ENCODE measurements around the gene DCXR.

DCXR gene

DNA sequence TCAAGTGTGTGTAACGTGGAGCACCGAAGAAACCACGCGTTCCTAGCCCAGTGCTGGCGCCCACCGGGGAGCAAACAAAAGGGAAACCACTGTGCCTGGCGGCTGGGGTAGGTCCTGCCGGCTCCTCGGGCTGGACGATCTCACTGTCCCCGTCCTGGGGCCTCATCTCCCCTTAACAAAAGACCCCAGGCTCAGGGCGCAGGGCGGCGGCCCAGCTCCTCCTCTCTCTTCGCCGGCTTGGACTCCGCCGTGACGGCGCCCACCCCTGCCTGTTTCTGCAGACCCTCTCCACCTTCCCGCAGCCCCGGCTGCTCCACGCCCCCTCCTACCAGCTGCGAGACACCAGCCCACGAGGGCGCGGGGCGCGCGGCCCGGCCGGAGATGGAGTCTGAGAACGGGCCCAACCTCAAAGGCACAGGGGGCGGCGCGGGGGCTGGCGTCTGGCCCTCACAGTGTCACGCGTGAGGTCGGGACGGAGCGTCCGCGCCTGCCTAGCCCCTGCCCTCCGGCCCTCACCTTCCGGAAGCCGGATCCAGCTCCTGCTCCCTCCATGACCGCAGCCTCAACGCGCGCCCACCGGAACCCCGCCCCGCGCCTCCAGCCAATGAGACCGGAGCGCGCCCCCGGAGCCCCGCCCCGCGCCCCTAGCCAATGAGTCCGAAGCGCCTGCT is 15.1 kb downstream of the DCXR start, which contains the start of gene CENPX:
Gene CENPX, minus strand, starts transcription at position 569 of the 671 bp plus-strand sequence. Its CDS starts 17 bp downstream, at position 552.
- peak within 1 kb of the TSS; percentile 67; the same call in 1 of the 2 replicates for H2AFZ ChIP-seq (ENCODE audit: low read depth, low read length)
- peak within 1 kb of the TSS; percentile 45 for H3K27ac ChIP-seq (ENCODE audit: low read length)
- H4K20me1 ChIP-seq (ENCODE audit: insufficient read depth, low read length) = peaks cover 13% of the 10 kb centered on the region

DNA sequence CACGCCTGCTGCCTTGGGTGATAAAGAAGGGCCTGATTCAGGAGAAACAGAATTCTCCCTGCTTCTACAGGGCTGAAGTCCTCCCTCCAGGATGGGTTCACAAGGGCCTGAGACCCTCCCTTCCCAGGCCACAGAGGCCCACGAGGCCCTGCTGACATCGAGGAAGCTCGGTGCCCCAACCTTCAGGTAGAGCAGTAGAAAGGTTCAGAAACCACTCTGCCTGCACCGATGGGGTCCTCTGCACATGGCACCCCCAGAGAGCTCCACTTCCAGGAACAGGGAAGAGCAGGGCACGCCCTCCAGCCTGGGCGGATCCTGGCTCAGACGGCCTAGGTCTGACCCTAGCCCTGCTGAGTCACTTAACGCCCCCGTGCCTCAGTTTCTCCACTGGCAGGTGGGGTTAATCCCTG is 15.6 kb downstream of the DCXR start:
- H3K79me2 ChIP-seq (ENCODE audit: low read length) = peaks cover 15% of the 10 kb centered on the region
- TF ChIP-seq EZH2phosphoT487 (IDR thresholded peaks at IDR 0.05; ENCODE audit: low read depth) = no peak
- TF ChIP-seq, protein P1, sequence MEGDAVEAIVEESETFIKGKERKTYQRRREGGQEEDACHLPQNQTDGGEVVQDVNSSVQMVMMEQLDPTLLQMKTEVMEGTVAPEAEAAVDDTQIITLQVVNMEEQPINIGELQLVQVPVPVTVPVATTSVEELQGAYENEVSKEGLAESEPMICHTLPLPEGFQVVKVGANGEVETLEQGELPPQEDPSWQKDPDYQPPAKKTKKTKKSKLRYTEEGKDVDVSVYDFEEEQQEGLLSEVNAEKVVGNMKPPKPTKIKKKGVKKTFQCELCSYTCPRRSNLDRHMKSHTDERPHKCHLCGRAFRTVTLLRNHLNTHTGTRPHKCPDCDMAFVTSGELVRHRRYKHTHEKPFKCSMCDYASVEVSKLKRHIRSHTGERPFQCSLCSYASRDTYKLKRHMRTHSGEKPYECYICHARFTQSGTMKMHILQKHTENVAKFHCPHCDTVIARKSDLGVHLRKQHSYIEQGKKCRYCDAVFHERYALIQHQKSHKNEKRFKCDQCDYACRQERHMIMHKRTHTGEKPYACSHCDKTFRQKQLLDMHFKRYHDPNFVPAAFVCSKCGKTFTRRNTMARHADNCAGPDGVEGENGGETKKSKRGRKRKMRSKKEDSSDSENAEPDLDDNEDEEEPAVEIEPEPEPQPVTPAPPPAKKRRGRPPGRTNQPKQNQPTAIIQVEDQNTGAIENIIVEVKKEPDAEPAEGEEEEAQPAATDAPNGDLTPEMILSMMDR (IDR thresholded peaks at IDR 0.05; ENCODE audit: low read depth, low read length) = no peak
- no peaks in the 10 kb centered on the region for H3K27me3 ChIP-seq (ENCODE audit: low read depth, low read length)
- H3K9ac ChIP-seq (ENCODE audit: low read length) = peak overlapping the region; percentile 97
- no peaks in the 10 kb centered on the region for H3K36me3 ChIP-seq (replicated peaks; ENCODE audit: low read depth, low read length)
- peak overlapping the region; percentile 99 for H3K4me2 ChIP-seq (ENCODE audit: low read length)
- H3K9me3 ChIP-seq (ENCODE audit: insufficient read depth, low read length) = no peaks in the 10 kb centered on the region
- no peak overlapping the region for H2AFZ ChIP-seq (ENCODE audit: low read depth, low read length)
- peaks cover 20% of the 10 kb centered on the region for H3K4me1 ChIP-seq (ENCODE audit: low read length)
- peaks cover 13% of the 10 kb centered on the region for H4K20me1 ChIP-seq (ENCODE audit: insufficient read depth, low read length)
- H3K4me3 ChIP-seq (ENCODE audit: low read length) = peak overlapping the region; percentile 100
- peak overlapping the region; percentile 45 for H3K27ac ChIP-seq (ENCODE audit: low read length)

More for the DNA sequence above, 15.1 kb downstream of the DCXR start, which contains the start of gene CENPX:
- no peaks in the 10 kb centered on the region for H3K36me3 ChIP-seq (replicated peaks; ENCODE audit: low read depth, low read length)
- no peak for TF ChIP-seq EZH2phosphoT487 (IDR thresholded peaks at IDR 0.05; ENCODE audit: low read depth)
- TF ChIP-seq, protein P1 (IDR thresholded peaks at IDR 0.05; ENCODE audit: low read depth, low read length) = no peak
- peak within 1 kb of the TSS; percentile 100 for H3K4me3 ChIP-seq (ENCODE audit: low read length)
- H3K27me3 ChIP-seq (ENCODE audit: low read depth, low read length) = no peaks in the 10 kb centered on the region
- peaks cover 23% of the 10 kb centered on the region for H3K4me1 ChIP-seq (ENCODE audit: low read length)
- peak within 1 kb of the TSS; percentile 99 for H3K4me2 ChIP-seq (ENCODE audit: low read length)
- peak within 1 kb of the TSS; percentile 97 for H3K9ac ChIP-seq (ENCODE audit: low read length)
- H3K79me2 ChIP-seq (ENCODE audit: low read length) = peaks cover 15% of the 10 kb centered on the region
- no peaks in the 10 kb centered on the region for H3K9me3 ChIP-seq (ENCODE audit: insufficient read depth, low read length)

DNA sequence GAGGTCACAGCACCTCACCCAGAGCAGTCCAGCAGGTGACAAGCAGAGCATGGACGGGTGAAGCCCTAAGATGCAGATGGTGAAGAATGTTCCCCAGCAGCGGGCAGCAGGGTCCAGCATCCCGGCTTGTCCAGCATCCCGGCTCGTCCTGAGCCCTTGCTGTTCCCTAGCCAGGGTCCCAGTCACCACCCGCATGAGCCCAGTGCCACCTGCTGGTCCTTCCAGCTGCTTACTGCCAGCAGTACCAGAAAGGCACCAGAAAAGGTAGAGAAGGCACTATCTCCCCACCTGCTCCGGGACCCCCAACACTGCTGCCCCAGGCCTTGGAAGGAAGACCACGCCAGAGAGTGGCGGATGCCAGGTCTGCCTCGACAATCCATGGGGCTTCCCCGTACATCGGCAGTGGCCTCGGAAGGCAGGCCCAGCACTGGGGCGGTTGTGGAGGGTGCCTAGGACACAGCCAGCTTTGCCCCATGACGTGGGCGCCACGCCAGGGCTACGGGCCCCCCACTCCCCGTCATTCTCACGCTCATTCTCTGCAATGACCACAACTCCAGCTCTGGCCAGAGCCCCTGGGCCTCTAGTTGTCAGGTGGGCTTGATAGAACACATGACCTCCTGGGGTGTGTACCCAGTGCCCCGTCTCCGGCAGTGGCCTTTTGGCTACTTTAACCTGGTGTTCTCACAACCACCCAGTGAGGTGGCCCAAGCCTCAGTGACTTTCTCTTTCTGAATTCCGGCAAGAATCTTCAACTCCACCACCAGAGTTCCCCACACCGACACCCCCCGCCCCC is 16.2 kb downstream of the DCXR start:
- H3K9me3 ChIP-seq (ENCODE audit: insufficient read depth, low read length) = no peaks in the 10 kb centered on the region
- peaks cover 13% of the 10 kb centered on the region for H4K20me1 ChIP-seq (ENCODE audit: insufficient read depth, low read length)
- peak overlapping the region; percentile 45 for H3K27ac ChIP-seq (ENCODE audit: low read length)
- peaks cover 19% of the 10 kb centered on the region for H3K4me1 ChIP-seq (ENCODE audit: low read length)
- peak overlapping the region; percentile 100 for H3K4me3 ChIP-seq (ENCODE audit: low read length)
- peak overlapping the region; percentile 99 for H3K4me2 ChIP-seq (ENCODE audit: low read length)
- H2AFZ ChIP-seq (ENCODE audit: low read depth, low read length) = no peak overlapping the region
- TF ChIP-seq EZH2phosphoT487 (IDR thresholded peaks at IDR 0.05; ENCODE audit: low read depth) = no peak
- TF ChIP-seq, protein P1 (IDR thresholded peaks at IDR 0.05; ENCODE audit: low read depth, low read length) = peak; percentile 69
- H3K79me2 ChIP-seq (ENCODE audit: low read length) = peaks cover 15% of the 10 kb centered on the region
- no peaks in the 10 kb centered on the region for H3K27me3 ChIP-seq (ENCODE audit: low read depth, low read length)
- H3K36me3 ChIP-seq (replicated peaks; ENCODE audit: low read depth, low read length) = no peaks in the 10 kb centered on the region
- H3K9ac ChIP-seq (ENCODE audit: low read length) = peak overlapping the region; percentile 97

DNA sequence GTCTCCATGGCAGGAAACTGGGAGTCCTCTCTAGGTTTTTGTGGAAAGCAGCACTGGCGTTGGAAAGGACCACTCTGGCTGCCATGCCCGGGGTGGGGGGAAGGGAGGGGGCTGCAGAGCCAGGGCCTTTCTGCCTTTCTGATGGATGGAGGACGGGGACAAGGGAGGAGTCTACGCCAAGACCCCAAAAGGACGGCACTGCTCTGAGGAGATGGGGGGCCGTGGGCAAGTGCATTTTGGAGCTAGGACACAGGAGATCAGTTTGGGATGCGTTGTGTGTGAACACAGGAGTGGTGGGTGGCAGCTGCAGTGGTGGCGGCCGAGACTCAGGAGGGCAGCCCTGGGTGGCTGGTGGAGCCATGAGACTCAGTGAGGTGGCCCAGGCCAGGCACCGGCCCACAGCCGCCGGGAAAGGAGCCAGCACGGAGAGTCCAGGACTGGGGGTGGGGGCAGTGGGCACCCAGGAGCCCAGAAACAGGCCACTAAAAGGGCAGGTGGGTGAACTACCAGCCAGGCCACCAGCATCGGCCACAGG is 16.9 kb downstream of the DCXR start:
- no peak overlapping the region for H3K27ac ChIP-seq (ENCODE audit: low read length)
- TF ChIP-seq, protein P1 (IDR thresholded peaks at IDR 0.05; ENCODE audit: low read depth, low read length) = no peak
- TF ChIP-seq EZH2phosphoT487 (IDR thresholded peaks at IDR 0.05; ENCODE audit: low read depth) = no peak
- H3K9ac ChIP-seq (ENCODE audit: low read length) = peak overlapping the region; percentile 97; the same call in 1 of the 2 replicates
- peak overlapping the region; percentile 99 for H3K4me2 ChIP-seq (ENCODE audit: low read length)
- H3K36me3 ChIP-seq (replicated peaks; ENCODE audit: low read depth, low read length) = no peaks in the 10 kb centered on the region
- no peaks in the 10 kb centered on the region for H3K27me3 ChIP-seq (ENCODE audit: low read depth, low read length)
- H3K9me3 ChIP-seq (ENCODE audit: insufficient read depth, low read length) = no peaks in the 10 kb centered on the region
- peaks cover 15% of the 10 kb centered on the region for H3K79me2 ChIP-seq (ENCODE audit: low read length)
- peaks cover 19% of the 10 kb centered on the region for H3K4me1 ChIP-seq (ENCODE audit: low read length)
- no peak overlapping the region for H2AFZ ChIP-seq (ENCODE audit: low read depth, low read length)
- peak overlapping the region; percentile 100 for H3K4me3 ChIP-seq (ENCODE audit: low read length)
- peaks cover 13% of the 10 kb centered on the region for H4K20me1 ChIP-seq (ENCODE audit: insufficient read depth, low read length)

Measured in OCI-LY3 (cell line).